Esophagus (tissue), 2 donors: ENCODE data around the gene ELF3. TPM values are rescaled to one million over a fixed set of nuclear protein-coding genes. Genes with fewer than 3 reads are reported as not detected.
A peak's percentile ranks its signal among the peaks of the same experiment; 100 is the strongest.
"Not testable (repeated sequence)": the region's sequence is repeated elsewhere in the genome, so short reads cannot be mapped to it uniquely, and the experiment has no call there.

Source experiments
- H3K27ac ChIP-seq, 2 donors: one replicate each; pipeline ENCODE4 v1.5.1; 2013; ENCODE audit warnings: low read depth in 2 of 2, mild to moderate bottlenecking in 2 of 2, inconsistent platforms in 1 of 2, low read length in 1 of 2, moderate library complexity in 1 of 2
- H3K27me3 ChIP-seq, 2 donors: one replicate each; pipeline ENCODE4 v1.6.1; 2013; ENCODE audit warnings: low read length in 2 of 2, control low read depth in 1 of 2, mild to moderate bottlenecking in 1 of 2; ENCODE audit not compliant: insufficient read depth in 2 of 2, control insufficient read depth in 1 of 2
- H3K36me3 ChIP-seq, 2 donors: one replicate each; pipeline ENCODE4 v1.6.1; 2013; ENCODE audit warnings: low read length in 1 of 2; ENCODE audit not compliant: control insufficient read depth in 2 of 2, insufficient read depth in 2 of 2
- H3K4me1 ChIP-seq, 2 donors: one replicate each; pipeline ENCODE4 v1.6.1; 2013; ENCODE audit warnings: low read length in 1 of 2; ENCODE audit not compliant: control insufficient read depth in 2 of 2, insufficient read depth in 2 of 2
- H3K4me3 ChIP-seq, 2 donors: one replicate each; pipeline ENCODE4 v1.5.1; 2013; ENCODE audit warnings: low read length in 2 of 2, mild to moderate bottlenecking in 2 of 2, low read depth in 1 of 2, moderate library complexity in 1 of 2
- H3K9me3 ChIP-seq, 2 donors: one replicate each; pipeline ENCODE4 v1.6.1; 2013; ENCODE audit warnings: mild to moderate bottlenecking in 2 of 2, low read depth in 1 of 2, low read length in 1 of 2, moderate library complexity in 1 of 2; ENCODE audit not compliant: control insufficient read depth in 2 of 2, insufficient read depth in 1 of 2
- WGBS, 2 donors: extraction: QIAGEN DNeasy Blood & Tissue Kit; methylation state at CpG; one replicate each; pipeline ENCODE4 v1.1.7; 2013; 5-methylcytosine and 5-hydroxymethylcytosine counted together
- polyA plus RNA-seq, 2 donors: library from polyadenylated mRNA; stranded (reverse); fragments of 200-250 nt; gene quantifications; one replicate each; pipeline ENCODE4 v1.2.3, GENCODE V29; 2013
- donor health status: healthy with polysubstance abuse.
- donor health status: Bipolar disorder and iron deficiency.

The ELF3 gene
- polyA plus RNA-seq, 2 donors, result 440 to 749 TPM

DNA sequence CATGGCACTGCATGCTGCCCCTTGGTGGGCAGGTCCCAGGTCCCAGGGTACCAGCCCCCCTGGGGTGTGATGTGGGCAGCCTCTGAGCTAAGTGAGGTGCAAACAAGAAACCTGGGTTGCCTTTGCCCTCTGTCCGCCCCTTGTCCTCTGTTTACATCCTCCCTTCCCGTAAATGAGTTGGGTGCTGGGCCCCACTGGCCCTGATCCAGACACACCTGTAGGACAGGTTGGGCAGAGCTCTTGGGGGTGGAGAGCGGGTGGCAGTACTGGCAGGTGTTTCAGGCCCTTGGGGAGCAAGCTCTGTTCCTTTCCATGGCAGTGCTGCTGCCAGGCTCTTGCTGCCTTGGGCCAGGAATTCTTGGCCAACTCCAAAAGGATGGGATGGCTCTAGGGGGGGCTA lies 35.8 kb downstream of the ELF3 start:
- Histone ChIP-seq H3K27ac (peak overlapping the region; percentile 95 to 96), H3K9me3 (no peaks in the 10 kb centered on the region), H3K4me1 (peaks cover 0 to 12% of the 10 kb centered on the region in 2 donors), H3K4me3 (no peak overlapping the region), H3K36me3 (no peaks in the 10 kb centered on the region), H3K27me3 (no peaks in the 10 kb centered on the region)
- 53 to 60% methylated on average over 3 of the region's 3 CpGs for WGBS, 2 donors

DNA sequence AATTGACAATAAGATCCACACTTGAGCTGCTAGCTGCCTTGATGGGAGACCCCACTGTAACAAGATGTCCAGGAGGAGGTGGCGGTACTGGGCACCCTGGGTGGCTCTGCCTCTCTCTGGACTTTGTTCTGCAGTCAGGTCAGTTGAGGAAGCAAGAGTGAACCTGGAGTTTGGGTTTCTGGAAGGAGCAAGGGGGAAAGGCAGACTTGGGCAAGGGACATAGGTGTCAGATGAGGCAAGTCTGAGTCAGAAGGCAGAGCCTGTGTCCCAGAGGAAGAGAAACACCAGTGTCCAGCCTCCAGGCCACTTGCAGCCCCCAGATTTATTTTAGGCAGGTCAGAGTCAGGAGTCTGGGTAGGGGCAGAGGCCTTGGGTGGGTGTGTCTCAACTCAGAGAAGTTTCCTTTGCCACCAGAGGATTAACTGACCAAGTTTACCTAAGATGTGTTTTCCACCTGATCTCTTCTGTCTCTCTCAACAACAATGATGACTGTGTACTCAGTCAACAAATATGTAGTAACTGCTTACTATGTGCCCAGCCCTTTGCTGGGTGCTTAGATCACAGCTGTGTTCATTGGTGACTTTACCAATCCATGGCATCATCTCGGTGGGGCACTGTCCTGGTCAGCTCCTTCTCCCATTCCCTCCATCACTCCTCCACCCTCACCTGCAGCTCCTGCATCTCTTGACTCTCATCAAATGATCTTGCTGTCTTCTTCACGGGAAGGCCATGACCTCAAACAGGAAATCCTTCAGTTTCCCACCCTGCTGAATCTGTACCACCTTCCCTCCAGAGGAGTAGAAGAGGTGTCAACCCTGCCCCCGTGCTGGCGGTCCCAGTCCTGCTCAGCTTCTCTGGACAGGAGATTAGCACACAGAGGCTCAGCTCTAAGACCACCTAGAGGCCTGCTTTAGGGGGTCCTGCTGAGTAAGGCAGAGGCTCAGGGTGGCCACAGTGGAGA lies 36.6 kb downstream of the ELF3 start:
- WGBS, 2 donors, result 59 to 69% methylated on average over 5 of the region's 5 CpGs
- H3K9me3 ChIP-seq, result no peaks in the 10 kb centered on the region
- H3K4me1 ChIP-seq, result peaks cover 0 to 12% of the 10 kb centered on the region in 2 donors
- peak overlapping the region; percentile 95 to 96 for H3K27ac ChIP-seq
- H3K36me3 ChIP-seq, result no peaks in the 10 kb centered on the region
- no peaks in the 10 kb centered on the region for H3K27me3 ChIP-seq
- no peak overlapping the region for H3K4me3 ChIP-seq

DNA sequence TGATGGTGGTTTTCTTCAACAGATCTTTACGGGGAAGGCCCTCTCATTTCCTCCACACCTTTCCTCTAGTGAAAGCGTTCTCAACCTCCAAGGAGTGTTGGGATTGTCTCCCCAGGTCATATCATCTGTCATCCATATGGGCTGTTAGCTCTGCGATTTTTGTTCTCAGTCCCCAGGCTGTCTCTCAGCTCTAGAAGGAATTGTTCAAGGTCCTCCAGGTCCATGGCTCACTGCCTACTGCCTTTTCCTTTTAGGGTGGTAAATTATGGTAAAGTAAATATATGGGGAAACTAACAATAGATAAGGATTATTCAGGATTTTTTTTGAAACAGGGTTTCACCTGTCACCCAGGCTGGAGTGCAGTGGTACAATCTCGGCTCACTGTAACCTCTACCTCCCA lies 37.6 kb downstream of the ELF3 start:
- Histone ChIP-seq H3K27ac (peak overlapping the region; percentile 52 to 95), H3K27me3 (no peaks in the 10 kb centered on the region), H3K36me3 (no peaks in the 10 kb centered on the region), H3K4me1 (peaks cover 0 to 12% of the 10 kb centered on the region in 2 donors), H3K4me3 (no peak overlapping the region), H3K9me3 (no peaks in the 10 kb centered on the region)
- 68 to 76% methylated on average over 4 of the region's 4 CpGs for WGBS, 2 donors

DNA sequence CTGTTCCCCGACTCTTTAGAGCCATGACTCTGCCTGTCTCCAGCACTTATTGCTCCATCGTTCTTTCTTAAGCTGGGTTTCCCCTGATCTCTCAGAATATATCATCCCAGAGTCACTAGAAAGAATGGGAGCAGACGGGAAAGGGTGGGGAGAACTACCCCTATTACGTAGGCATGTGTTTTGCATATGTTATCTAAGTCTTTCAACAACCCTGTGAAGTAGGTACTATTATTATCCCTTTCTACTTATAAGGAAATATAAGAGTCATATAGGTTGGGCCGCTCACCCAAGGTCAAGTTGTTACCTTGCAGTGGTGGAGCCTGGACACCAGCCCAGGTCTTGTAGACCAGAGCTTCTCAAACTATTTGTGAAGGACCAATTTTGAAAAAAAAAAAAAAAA lies 38.7 kb downstream of the ELF3 start:
- peaks cover 0 to 12% of the 10 kb centered on the region in 2 donors for H3K4me1 ChIP-seq
- peak overlapping the region; percentile 77 to 84 for H3K27ac ChIP-seq
- no peak overlapping the region for H3K4me3 ChIP-seq
- no peaks in the 10 kb centered on the region for H3K36me3 ChIP-seq
- 55 to 68% methylated on average over 5 of the region's 5 CpGs for WGBS, 2 donors
- H3K27me3 ChIP-seq, result no peaks in the 10 kb centered on the region
- no peaks in the 10 kb centered on the region for H3K9me3 ChIP-seq

DNA sequence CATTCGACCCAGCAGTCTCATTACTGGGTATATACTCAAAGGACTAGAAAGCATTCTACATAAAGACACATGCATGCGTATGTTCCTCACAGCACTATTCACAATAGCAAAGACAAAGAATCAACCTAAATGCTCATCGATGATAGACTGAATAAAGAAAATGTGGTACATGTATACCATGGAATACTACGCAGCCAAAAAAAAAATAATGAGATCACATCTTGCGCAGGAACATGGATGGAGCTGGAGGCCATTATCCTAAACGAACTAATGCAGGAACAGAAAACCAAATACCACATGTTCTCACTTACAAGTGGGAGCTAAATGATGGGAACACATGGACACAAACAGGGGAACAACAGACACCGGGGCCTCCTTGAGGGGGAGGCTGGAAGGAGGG lies 43.7 kb downstream of the ELF3 start:
- WGBS, 2 donors, result 93 to 94% methylated on average over 7 of the region's 7 CpGs
- Histone ChIP-seq H3K9me3 (no peaks in the 10 kb centered on the region), H3K27ac (no peak overlapping the region), H3K36me3 (no peaks in the 10 kb centered on the region), H3K27me3 (no peaks in the 10 kb centered on the region), H3K4me1 (peaks cover 0 to 5% of the 10 kb centered on the region in 2 donors), H3K4me3 (no peak overlapping the region)

DNA sequence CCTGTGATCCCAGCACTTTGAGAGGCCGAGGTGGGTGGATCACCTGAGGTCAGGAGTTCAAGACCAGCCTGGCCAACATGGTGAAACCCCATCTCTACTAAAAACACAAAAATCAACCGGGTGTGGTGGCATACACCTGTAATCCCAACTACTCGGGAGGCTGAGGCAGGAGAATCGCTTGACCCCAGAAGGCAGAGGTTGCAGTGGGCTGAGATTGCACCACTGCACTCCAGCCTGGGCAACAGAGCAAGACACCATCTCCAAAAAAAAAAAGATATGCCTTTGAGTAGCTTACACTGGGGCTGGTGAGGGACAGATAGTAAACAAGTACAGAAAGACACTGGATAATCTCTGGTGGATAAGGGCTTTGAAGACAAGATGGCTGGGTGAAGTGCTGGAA lies 44.3 kb downstream of the ELF3 start:
- H3K27ac ChIP-seq, result peak overlapping the region in 1 of 2 donors; percentile 58
- WGBS, 2 donors, result 86 to 87% methylated on average over 4 of the region's 4 CpGs
- not testable (repeated sequence) for H3K36me3 ChIP-seq, H3K4me3 ChIP-seq, H3K4me1 ChIP-seq, H3K27me3 ChIP-seq, H3K9me3 ChIP-seq

DNA sequence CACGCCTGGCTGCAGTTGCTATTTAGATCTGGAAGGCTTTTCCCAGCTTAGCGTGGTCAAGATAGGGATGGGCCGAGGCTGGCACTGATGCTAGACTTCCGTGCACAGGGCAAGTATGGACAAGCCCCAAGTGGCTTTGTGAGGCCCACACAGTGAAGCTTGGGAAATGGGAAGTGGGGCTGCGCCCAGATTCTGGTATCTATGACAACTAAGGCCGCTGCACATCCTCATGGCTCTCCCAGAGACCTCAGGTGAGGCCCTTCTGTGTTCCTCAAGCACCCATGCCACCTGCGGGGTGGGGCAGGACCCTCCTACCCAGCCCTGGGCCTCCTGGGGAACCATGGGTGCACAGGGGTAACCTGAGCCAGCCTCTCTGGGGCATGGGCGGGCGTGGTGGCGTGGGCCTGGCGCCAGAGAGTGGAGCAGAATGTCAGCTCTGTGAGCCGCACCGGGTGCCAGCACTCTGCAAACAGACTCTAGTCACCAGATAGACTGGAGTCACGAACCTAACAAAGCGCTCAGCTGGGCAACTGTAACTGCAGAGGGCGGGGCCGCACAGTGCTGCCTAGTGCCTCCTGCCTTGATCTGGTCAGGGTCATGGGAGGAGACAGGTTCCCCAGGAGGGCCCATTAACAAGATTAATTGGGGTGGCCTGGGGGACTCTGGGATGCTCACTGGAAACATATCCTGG lies 46.4 kb downstream of the ELF3 start:
- Histone ChIP-seq H3K4me3 (no peak overlapping the region), H3K9me3 (no peaks in the 10 kb centered on the region), H3K4me1 (peaks cover 0 to 5% of the 10 kb centered on the region in 2 donors), H3K27ac (peak overlapping the region; percentile 93 to 94), H3K27me3 (no peaks in the 10 kb centered on the region), H3K36me3 (no peaks in the 10 kb centered on the region)
- 39 to 49% methylated on average over 17 of the region's 17 CpGs for WGBS, 2 donors

DNA sequence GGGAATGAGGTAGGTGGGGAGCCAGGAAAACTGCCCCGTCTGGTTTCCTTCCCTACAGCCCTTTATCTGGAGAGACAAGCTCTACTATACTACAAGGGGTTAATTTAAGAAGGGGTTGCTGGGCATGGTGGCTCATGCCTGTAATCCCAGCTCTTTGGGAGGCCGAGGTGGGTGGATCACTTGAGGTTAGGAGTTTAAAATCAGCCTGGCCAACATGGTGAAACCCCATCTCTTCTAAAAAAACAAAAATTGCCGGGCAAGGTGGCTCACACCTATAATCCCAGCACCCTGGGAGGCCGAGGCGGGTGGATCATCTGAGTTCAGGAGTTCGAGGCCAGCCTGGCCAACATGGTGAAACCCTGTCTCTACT lies 46.9 kb downstream of the ELF3 start:
- H3K4me1 ChIP-seq, H3K4me3 ChIP-seq, H3K27me3 ChIP-seq, H3K9me3 ChIP-seq, H3K36me3 ChIP-seq: not testable (repeated sequence)
- H3K27ac ChIP-seq, result peak overlapping the region; percentile 93 to 94
- 38 to 53% methylated on average over 6 of the region's 6 CpGs for WGBS, 2 donors

DNA sequence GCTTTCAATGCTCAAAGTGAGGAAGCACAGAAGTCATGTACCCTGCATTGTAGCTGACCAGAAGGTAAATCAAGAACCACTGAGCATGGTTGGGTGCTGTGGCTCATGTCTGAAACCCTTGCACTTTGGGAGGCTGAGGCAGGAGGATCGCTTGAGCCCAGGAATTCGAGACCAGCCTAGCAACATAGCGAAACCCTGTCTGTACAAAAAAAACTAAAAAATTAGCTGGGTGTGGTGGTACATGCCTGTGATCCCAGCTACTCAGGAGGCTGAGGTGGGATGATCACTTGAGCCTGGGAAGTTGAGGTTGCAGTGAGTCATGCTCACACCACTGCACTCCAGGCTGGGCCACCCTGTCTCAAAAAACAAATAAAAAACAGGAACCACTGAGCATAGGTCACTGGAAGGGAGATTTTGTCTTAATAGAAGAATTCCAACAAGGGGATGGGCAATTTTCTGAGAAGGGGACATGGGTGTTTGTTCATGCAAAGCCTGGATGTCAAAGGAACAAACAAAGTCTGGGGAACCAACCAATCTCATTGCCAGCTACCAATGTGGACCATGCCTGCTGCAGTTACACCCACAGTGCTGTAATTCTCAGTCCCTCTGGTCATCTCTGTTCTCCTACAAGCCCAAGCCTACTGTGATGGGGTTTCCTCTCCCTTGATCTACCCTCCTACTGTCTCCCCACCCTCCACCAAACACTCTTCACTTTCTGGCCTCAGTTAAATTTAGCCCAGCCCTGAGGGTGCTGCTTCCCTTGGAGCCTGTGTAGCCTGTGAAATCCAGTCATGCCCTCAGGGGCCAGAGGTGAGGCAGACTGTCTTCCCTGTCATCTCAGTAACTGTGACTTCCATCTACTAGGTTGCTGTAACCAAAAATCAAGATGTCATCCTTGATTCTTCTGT lies 47.9 kb downstream of the ELF3 start:
- H3K4me1 ChIP-seq, result peaks cover 0 to 5% of the 10 kb centered on the region in 2 donors
- no peaks in the 10 kb centered on the region for H3K36me3 ChIP-seq
- H3K9me3 ChIP-seq, result no peaks in the 10 kb centered on the region
- peak overlapping the region; percentile 42 to 93 for H3K27ac ChIP-seq
- H3K27me3 ChIP-seq, result no peaks in the 10 kb centered on the region
- H3K4me3 ChIP-seq, result no peak overlapping the region
- 89 to 91% methylated on average over 3 of the region's 3 CpGs for WGBS, 2 donors
